Cardiac muscle cell (in vitro differentiated cells and primary cell): ENCODE data around the gene FAM47B. TPM values are rescaled to one million over a fixed set of nuclear protein-coding genes. Genes with fewer than 3 reads are reported as not detected.

Experiments
- DNase-seq, 2 donors: peaks; one replicate each; pipeline versions ENCODE4 v3.0.0 to v3.0.0-alpha.2; 2010 to 2017; ENCODE audit warnings: low read depth in 1 of 2, low spot score in 1 of 2
- H3K27ac ChIP-seq: fragments of 200-600 bp; sonication (generic); 2 replicates; pipeline ENCODE4 v1.5.1; 2016
- H3K27me3 ChIP-seq: fragments of 200-600 bp; sonication (generic); 2 replicates; pipeline ENCODE4 v1.6.0; 2016; ENCODE audit warnings: control low read depth
- H3K36me3 ChIP-seq: fragments of 200-600 bp; sonication (generic); 2 replicates; pipeline ENCODE4 v1.5.1; 2016; ENCODE audit warnings: control low read depth
- H3K4me1 ChIP-seq: fragments of 200-600 bp; sonication (generic); 2 replicates; pipeline ENCODE4 v1.8.1; 2017; ENCODE audit warnings: low read depth, mild to moderate bottlenecking, mixed run types
- H3K4me3 ChIP-seq: fragments of 200-600 bp; sonication (generic); 2 replicates; pipeline ENCODE4 v1.5.1; 2016; ENCODE audit warnings: mild to moderate bottlenecking
- H3K9me3 ChIP-seq: fragments of 200-600 bp; sonication (generic); 2 replicates; pipeline ENCODE4 v1.5.1; 2017; ENCODE audit warnings: low read depth, mild to moderate bottlenecking, control low read depth
- polyA plus RNA-seq: library from polyadenylated mRNA; unstranded; fragments of >200 nt; fragmentation: Nextera tagmentation; extraction: Ambion mirVana; gene quantifications from 2 replicates; pipeline ENCODE4 v1.2.1, GENCODE V29; 2016
- total RNA-seq: library from RNA; depleted of rRNA; stranded (reverse); fragments of >200 nt; gene quantifications from 2 replicates; pipeline ENCODE4 v1.2.3, GENCODE V29; 2016
- TF ChIP-seq, protein P1 (sequence below): IDR thresholded peaks from 2 replicates; pipeline ENCODE4 v1.5.1; 2012; ENCODE audit warnings: low read depth, mild to moderate bottlenecking, low read length

FAM47B gene
- total and polyA plus RNA-seq, 2 experiments from 2014 or later: not detected

DNA sequence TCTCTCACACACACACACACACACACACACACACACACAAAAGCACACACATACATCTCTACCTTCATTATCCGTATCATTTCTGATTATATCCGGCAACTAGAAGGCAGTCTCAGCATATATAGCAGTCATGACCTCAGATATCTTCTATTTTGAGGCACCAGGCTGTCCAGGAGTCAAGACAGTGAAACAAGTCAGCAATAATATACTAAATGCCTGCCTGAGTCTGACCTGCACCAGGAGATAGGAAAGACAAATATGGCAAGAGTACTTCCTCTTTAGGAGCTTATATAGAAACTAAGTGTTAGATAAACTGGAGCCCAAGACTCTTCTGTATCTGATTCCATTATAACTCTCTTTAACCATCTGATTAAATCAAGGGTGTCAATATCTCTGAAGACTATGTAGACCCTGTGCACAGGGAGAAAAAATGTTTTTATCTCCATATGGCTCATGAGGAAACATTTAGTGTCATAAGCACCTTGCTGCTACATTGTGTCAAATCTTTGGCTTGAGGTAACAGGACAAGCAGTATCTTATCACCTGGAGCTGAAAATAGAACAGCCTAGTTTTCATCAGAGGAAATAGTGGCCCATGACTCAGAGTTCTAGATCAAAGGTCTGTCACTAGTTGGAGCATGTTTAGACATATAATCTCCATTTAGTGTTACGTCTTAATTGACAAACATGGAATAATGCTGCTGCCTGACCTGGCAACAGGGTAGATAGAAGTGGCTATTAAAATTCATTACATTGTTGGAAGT lies 27.0 kb upstream of the FAM47B start:
- no peaks in the 10 kb centered on the region for H3K36me3 ChIP-seq
- H3K4me3 ChIP-seq: no peak overlapping the region
- no peaks in the 10 kb centered on the region for H3K9me3 ChIP-seq
- DNase-seq: peak in 1 of 2 donors; percentile 24
- TF ChIP-seq, protein P1, sequence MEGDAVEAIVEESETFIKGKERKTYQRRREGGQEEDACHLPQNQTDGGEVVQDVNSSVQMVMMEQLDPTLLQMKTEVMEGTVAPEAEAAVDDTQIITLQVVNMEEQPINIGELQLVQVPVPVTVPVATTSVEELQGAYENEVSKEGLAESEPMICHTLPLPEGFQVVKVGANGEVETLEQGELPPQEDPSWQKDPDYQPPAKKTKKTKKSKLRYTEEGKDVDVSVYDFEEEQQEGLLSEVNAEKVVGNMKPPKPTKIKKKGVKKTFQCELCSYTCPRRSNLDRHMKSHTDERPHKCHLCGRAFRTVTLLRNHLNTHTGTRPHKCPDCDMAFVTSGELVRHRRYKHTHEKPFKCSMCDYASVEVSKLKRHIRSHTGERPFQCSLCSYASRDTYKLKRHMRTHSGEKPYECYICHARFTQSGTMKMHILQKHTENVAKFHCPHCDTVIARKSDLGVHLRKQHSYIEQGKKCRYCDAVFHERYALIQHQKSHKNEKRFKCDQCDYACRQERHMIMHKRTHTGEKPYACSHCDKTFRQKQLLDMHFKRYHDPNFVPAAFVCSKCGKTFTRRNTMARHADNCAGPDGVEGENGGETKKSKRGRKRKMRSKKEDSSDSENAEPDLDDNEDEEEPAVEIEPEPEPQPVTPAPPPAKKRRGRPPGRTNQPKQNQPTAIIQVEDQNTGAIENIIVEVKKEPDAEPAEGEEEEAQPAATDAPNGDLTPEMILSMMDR: no peak
- no peaks in the 10 kb centered on the region for H3K27me3 ChIP-seq
- H3K4me1 ChIP-seq: peaks cover 13% of the 10 kb centered on the region
- peak overlapping the region; percentile 37 for H3K27ac ChIP-seq

DNA sequence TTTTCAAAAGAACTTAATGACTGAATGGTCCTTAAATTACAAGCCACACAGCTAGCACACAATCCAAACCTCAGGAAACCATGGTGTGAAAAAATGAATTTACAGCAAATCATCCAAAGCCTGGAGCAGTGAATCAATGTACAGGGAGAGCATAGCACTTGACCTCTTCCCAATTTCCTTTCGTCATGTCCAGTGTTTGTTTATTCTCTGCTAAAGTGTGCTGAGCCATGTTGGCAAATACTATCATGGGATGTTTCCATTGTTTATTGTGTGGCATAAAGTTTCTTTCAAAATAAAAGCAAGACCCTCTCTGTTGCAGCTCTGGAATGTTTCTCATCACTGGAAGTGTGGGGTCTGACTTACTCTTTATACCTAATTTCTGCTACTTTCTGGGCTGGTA lies 25.4 kb upstream of the FAM47B start:
- Histone ChIP-seq H3K4me3 (no peak overlapping the region), H3K27me3 (no peaks in the 10 kb centered on the region), H3K4me1 (peaks cover 13% of the 10 kb centered on the region), H3K36me3 (no peaks in the 10 kb centered on the region), H3K9me3 (no peaks in the 10 kb centered on the region), H3K27ac (no peak overlapping the region)
- no peak for DNase-seq
- TF ChIP-seq, protein P1: no peak

DNA sequence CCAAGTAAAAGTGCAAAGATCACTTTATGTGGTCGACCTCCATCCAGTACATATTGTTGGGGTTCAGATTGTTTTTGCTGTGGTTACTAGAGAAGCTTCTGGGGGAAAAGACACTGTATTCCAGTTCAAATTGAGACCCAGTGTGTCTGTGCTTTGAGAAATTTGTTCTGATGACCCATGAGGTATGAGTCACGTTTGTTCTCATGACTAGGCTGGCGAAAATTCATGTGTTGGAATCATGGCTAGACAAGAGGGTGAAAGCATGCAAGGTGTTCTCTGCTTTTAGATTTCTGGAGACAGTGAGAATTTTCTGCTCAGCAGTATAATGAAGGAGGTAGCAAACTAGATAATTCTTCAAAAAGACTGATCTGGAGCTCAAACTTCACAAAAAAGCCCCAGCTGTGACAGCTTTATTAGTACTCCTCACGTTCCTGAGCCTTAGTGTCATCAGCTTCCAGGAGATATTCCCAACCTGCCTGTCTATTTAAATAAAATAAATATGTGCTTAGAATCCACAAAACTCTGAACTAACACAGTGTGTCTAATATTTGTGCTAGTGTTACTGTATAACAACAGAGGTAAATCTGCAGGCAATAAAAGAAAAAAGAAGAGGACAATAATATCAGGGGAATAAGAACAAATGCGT lies 24.4 kb upstream of the FAM47B start:
- H3K4me1 ChIP-seq: peaks cover 13% of the 10 kb centered on the region
- DNase-seq: peak in 1 of 2 donors; percentile 35
- H3K27ac ChIP-seq: no peak overlapping the region
- H3K36me3 ChIP-seq: no peaks in the 10 kb centered on the region
- no peak overlapping the region for H3K4me3 ChIP-seq
- TF ChIP-seq, protein P1: no peak
- H3K27me3 ChIP-seq: no peaks in the 10 kb centered on the region
- H3K9me3 ChIP-seq: no peaks in the 10 kb centered on the region

DNA sequence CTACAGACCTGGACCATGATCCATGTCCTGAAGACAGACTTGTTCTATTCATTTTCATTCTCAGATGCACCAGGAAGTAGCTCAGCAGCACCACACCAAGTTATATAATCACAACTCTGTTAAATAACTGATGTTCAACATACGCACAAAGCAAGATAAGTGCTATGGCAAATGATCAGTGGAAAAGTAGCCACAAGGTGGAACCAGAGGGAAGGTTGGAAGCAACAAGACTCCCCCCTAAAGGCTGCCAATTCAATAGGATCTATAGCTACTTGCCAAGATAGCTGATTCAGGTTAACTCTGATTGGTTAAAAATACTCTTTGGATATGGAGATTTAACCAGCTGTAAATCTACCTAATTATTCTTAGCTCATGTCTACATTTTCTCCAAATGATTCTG lies 23.7 kb upstream of the FAM47B start:
- H3K27me3 ChIP-seq: no peaks in the 10 kb centered on the region
- no peak overlapping the region for H3K4me3 ChIP-seq
- TF ChIP-seq, protein P1: peak; percentile 48
- H3K9me3 ChIP-seq: no peaks in the 10 kb centered on the region
- H3K36me3 ChIP-seq: no peaks in the 10 kb centered on the region
- H3K27ac ChIP-seq: no peak overlapping the region
- peak; percentile 67 to 74 for DNase-seq
- H3K4me1 ChIP-seq: peaks cover 13% of the 10 kb centered on the region

DNA sequence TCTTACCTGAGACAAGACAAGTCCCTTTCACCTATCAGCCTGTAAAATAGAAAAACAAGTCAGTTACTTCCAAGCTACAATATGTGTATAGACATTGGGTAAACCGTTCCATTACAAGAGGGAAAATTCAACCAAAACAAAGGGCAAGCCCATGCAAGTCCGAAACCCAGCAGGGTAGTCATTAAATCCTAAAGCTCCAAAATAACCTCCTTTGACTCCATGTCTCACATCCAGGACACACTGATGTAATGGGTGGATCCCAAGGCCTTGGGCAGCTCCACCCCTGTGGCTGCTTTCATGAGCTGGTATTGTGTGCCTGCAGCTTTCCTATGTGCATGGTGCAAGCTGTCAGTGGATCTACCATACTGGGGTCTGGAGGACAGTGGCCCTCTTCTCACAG lies 14.7 kb upstream of the FAM47B start:
- Histone ChIP-seq H3K36me3 (no peaks in the 10 kb centered on the region), H3K4me3 (no peak overlapping the region), H3K27me3 (no peaks in the 10 kb centered on the region), H3K27ac (no peak overlapping the region), H3K4me1 (no peaks in the 10 kb centered on the region), H3K9me3 (no peaks in the 10 kb centered on the region)
- no peak for DNase-seq
- TF ChIP-seq, protein P1: no peak
